Osteoblast (primary cell): ENCODE results near the gene NDUFS2. TPM values are rescaled to one million over a fixed set of nuclear protein-coding genes. Genes with fewer than 3 reads are reported as not detected.

Experiments used
- DNase-seq: peaks from one replicate; pipeline ENCODE4 v3.0.0; 2011; ENCODE audit warnings: low spot score, mixed read lengths; ENCODE audit not compliant: insufficient read length; ENCODE audit errors: missing footprints
- H2AFZ ChIP-seq: 2 replicates; pipeline ENCODE4 v1.6.0; 2011; ENCODE audit warnings: mild to moderate bottlenecking, low read length
- H3K27ac ChIP-seq: 2 replicates; pipeline ENCODE4 v1.5.1; 2011; ENCODE audit warnings: mild to moderate bottlenecking, low read depth, low read length, moderate library complexity
- H3K27me3 ChIP-seq: 2 replicates; pipeline ENCODE4 v1.6.0; 2012; ENCODE audit warnings: mild to moderate bottlenecking, control low read depth, inconsistent platforms, low read length, moderate library complexity; ENCODE audit not compliant: insufficient read depth
- H3K36me3 ChIP-seq: 2 replicates; pipeline ENCODE4 v1.5.1; 2011; ENCODE audit warnings: mild to moderate bottlenecking, low read length, control low read depth, moderate library complexity; ENCODE audit not compliant: insufficient read depth
- H3K4me1 ChIP-seq: 2 replicates; pipeline ENCODE4 v1.5.1; 2011; ENCODE audit warnings: mild to moderate bottlenecking, low read length, control low read depth, moderate library complexity; ENCODE audit not compliant: insufficient read depth
- H3K4me2 ChIP-seq: 2 replicates; pipeline ENCODE4 v1.6.0; 2011; ENCODE audit warnings: mild to moderate bottlenecking, low read length; ENCODE audit not compliant: insufficient read depth
- H3K4me3 ChIP-seq: fragments of 200-600 bp; sonication (generic); 3 replicates; pipeline ENCODE4 v1.5.1; 2012; ENCODE audit warnings: mild to moderate bottlenecking, low read length, inconsistent platforms; ENCODE audit not compliant: insufficient read depth
- H3K79me2 ChIP-seq: 2 replicates; pipeline ENCODE4 v1.6.0; 2012; ENCODE audit warnings: mild to moderate bottlenecking, low read length, control low read depth, inconsistent platforms; ENCODE audit not compliant: insufficient read depth
- H3K9me3 ChIP-seq: 2 replicates; pipeline ENCODE4 v1.5.1; 2011; ENCODE audit warnings: low read depth, low read length, control low read depth
- H4K20me1 ChIP-seq: 2 replicates; pipeline ENCODE4 v1.6.0; 2012; ENCODE audit warnings: mild to moderate bottlenecking, low read length, control low read depth; ENCODE audit not compliant: insufficient read depth
- total RNA-seq: library from RNA; depleted of rRNA; stranded (reverse); fragments of >200 nt; gene quantifications from 2 replicates; pipeline ENCODE4 v1.2.3, GENCODE V29; 2012
- TF ChIP-seq, protein P1 (sequence below): IDR thresholded peaks from 2 replicates; pipeline ENCODE4 v1.5.1; 2011; ENCODE audit warnings: mild to moderate bottlenecking, low read depth, low read length, moderate library complexity; ENCODE audit errors: extremely low read depth

NDUFS2 gene
- total RNA-seq, 1 donor = 103 TPM

DNA sequence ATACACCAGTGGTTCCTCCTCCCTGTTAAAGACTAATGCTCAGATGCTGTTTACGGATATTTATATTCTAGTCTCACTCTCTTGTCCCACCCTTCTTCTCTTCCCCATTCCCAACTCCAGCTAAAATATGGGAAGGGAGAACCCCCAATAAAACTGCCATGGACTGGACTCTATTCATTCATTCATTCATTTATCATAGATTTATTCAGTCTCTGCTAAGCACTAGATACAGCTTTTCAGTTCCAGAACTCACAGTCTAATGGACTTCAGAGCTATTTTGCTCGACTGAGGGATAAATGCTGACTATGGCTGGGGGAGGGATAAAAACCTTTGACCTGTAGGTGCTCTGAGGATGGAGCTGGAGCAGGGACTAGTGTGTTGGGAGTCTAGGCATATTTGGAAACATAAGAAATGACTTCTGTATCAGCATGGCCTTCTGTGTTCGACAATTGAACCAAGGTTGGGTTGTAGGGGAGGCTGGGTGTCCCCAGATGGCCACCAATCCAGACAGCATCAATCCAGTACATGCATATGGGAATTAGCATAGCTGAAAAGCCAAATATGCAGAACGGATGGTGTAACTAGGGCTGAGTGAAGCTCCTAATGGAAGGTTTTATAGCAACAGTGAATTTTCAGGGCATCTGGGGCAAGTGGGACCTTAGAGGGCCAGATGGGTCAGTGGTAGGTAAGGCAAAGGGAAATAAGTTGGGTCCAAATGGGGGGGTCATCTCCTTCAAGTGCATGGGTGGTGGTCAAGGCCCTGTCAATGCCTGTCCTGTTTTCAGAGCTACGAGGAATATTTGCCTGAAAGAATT is 17.1 kb downstream of the NDUFS2 start:
- Histone ChIP-seq H3K4me2 (no peak overlapping the region), H3K79me2 (no peaks in the 10 kb centered on the region), H3K9me3 (no peaks in the 10 kb centered on the region), H2AFZ (no peak overlapping the region), H3K4me3 (no peak overlapping the region), H3K4me1 (peaks cover 24% of the 10 kb centered on the region), H3K27me3 (no peaks in the 10 kb centered on the region), H3K36me3 (peaks cover 3% of the 10 kb centered on the region), H3K27ac (no peak overlapping the region), H4K20me1 (no peaks in the 10 kb centered on the region)
- TF ChIP-seq, protein P1, sequence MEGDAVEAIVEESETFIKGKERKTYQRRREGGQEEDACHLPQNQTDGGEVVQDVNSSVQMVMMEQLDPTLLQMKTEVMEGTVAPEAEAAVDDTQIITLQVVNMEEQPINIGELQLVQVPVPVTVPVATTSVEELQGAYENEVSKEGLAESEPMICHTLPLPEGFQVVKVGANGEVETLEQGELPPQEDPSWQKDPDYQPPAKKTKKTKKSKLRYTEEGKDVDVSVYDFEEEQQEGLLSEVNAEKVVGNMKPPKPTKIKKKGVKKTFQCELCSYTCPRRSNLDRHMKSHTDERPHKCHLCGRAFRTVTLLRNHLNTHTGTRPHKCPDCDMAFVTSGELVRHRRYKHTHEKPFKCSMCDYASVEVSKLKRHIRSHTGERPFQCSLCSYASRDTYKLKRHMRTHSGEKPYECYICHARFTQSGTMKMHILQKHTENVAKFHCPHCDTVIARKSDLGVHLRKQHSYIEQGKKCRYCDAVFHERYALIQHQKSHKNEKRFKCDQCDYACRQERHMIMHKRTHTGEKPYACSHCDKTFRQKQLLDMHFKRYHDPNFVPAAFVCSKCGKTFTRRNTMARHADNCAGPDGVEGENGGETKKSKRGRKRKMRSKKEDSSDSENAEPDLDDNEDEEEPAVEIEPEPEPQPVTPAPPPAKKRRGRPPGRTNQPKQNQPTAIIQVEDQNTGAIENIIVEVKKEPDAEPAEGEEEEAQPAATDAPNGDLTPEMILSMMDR = no peak
- no peak for DNase-seq

DNA sequence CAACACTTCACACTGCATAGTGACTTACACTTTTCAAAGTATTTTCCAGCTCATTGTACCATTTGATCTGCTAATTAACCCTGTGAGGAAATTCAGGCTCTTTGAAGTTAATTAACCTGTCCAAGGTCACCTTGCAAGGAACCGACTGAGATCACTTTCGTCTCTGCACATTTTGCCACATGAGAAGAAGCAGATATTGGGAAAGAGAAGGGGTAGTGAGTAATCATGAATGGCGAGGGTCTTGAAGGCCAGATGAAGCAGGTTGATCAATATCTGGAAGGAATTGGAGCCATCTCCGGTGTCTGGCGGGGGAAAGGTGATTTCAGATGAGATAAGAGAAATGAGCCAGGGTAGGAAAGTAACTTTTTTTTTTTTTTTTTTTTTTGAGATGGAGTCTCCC is 17.8 kb downstream of the NDUFS2 start:
- Histone ChIP-seq H4K20me1 (no peaks in the 10 kb centered on the region), H3K27ac (no peak overlapping the region), H3K79me2 (no peaks in the 10 kb centered on the region), H3K4me3 (no peak overlapping the region), H3K9me3 (no peaks in the 10 kb centered on the region), H3K4me1 (peaks cover 24% of the 10 kb centered on the region), H3K27me3 (no peaks in the 10 kb centered on the region), H2AFZ (no peak overlapping the region), H3K36me3 (no peaks in the 10 kb centered on the region), H3K4me2 (no peak overlapping the region)
- TF ChIP-seq, protein P1 = no peak
- DNase-seq = no peak

DNA sequence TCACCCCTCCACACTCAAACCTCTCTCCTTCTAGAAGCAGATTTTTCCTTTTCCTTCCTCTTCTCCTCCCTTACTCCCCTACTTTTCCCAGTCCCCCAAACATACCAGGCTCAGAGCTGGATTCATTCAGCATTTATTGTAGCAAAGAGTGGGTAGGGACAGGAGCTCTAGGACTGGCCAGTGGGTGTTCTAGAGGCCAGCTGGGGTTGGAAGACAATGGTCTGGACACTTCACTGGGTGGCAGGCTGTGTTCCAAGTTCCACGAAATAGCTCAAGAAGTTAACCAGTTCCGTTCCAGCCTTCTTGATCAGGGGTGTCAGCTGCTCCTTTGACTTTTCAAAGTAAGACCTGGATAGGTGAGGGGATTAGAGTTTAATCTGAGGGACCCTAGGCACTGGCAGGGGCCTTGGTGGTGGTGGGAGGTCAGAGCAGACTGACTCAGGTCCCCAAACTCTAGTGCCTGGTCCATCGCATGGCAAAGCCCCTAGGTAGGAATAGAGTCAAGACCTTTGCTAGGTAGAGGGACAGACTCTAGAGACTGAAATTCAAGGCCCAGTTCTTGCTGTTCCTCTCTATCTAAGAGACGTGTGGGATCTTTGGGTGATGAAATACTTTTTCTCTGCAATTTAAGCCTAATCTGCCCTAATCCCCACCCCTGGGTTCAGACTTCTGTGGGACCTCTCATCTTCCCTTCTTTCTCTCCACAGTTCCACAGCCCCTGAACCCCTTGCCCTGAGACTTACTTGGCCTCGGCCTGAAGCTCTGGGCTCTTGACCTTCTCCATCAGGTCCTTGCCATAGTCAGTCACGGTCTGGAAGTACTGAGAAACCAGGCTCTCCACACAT is 20.2 kb downstream of the NDUFS2 start:
- no peak overlapping the region for H3K4me3 ChIP-seq
- TF ChIP-seq, protein P1 = no peak
- no peaks in the 10 kb centered on the region for H4K20me1 ChIP-seq
- peaks cover 21% of the 10 kb centered on the region for H3K4me1 ChIP-seq
- H3K4me2 ChIP-seq = no peak overlapping the region
- H3K27ac ChIP-seq = no peak overlapping the region
- peaks cover 9% of the 10 kb centered on the region for H3K79me2 ChIP-seq
- DNase-seq = no peak
- H3K9me3 ChIP-seq = no peaks in the 10 kb centered on the region
- no peaks in the 10 kb centered on the region for H3K36me3 ChIP-seq
- H2AFZ ChIP-seq = no peak overlapping the region
- no peaks in the 10 kb centered on the region for H3K27me3 ChIP-seq
